ENCODE measurements around the gene LRP1B.

GRCh38 chr2:142134911-142135310, 4.1 kb upstream of the LRP1B start:
- no peak for TF ChIP-seq CTCF (conservative IDR thresholded peaks at IDR 0.05 in 1 of 2, IDR thresholded peaks at IDR 0.05 in 1 of 2; ENCODE audit: low read depth in 1 of 2, low read length in 2 of 2)
- no peak for TF ChIP-seq EZH2 (IDR thresholded peaks at IDR 0.05; ENCODE audit: low read length, missing control alignments)

Data from fibroblast of lung (primary cell).